Measurements from ENCODE around the gene LTC4S.

Gene LTC4S

DNA sequence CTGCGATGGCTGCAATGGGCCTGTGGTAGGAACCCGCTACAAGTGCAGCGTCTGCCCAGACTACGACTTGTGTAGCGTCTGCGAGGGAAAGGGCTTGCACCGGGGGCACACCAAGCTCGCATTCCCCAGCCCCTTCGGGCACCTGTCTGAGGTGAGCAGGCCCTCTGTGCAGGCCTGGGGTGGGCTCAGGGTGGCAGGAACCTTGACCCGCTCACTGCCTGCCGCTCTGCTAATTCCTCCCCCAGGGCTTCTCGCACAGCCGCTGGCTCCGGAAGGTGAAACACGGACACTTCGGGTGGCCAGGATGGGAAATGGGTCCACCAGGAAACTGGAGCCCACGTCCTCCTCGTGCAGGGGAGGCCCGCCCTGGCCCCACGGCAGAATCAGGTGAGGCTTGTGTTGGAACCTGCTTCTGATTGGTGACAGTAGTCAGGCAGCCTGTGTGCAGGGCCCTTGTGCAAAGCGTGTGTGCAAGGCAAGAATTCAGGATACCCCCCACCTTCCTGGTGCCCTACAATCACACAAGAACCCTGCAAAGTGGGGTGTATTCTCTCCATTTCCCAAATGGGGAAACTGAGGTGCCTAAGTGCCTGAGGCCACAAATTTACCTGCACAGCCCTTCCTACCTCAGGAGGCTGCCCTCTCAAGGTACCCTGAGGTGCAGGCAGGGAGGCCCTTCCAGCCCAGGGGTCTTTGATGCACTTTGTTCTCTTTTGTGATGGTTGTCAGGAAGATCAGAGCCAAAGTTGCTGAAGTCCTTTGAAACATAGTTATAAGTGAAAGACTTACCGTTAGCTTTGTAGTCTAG is 30.4 kb downstream of the LTC4S start:
- no peak for ATAC-seq

DNA sequence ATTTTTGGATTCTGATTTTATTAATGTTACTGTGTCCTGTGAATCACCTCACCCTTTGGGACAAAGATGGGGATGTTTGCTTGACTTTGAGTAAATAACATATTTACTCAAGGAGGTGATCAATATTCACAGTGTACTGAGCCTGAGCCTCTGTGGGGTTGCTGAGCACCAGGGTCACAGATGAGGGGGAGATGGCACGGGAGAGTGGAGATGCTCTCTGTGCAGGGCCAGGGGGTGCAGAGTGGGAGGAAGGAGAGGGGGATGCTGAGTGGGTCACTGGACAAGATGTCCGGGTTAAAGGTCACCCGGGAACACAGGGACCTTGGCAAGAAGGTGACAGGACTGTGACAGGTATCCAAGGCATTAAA is 30.9 kb downstream of the LTC4S start:
- no peak for ATAC-seq
- TF ChIP-seq ZNF565 (CRISPR knock-in tag; conservative IDR thresholded peaks at IDR 0.05; ENCODE audit: low read depth) (no peak), GLIS3 (CRISPR knock-in tag; IDR thresholded peaks at IDR 0.05) (no peak), PPARA (CRISPR knock-in tag; IDR thresholded peaks at IDR 0.05; ENCODE audit: borderline replicate concordance) (no peak), CSDC2 (CRISPR knock-in tag; IDR thresholded peaks at IDR 0.05) (no peak), TCF4 (CRISPR knock-in tag; IDR thresholded peaks at IDR 0.05; ENCODE audit: borderline replicate concordance) (no peak), OSR1 (CRISPR knock-in tag; IDR thresholded peaks at IDR 0.05) (no peak), RARB (CRISPR knock-in tag; IDR thresholded peaks at IDR 0.05) (no peak), ZNF8 (CRISPR knock-in tag; IDR thresholded peaks at IDR 0.05) (no peak), ESRRG (CRISPR knock-in tag; IDR thresholded peaks at IDR 0.05) (no peak)
- TF ChIP-seq, protein P1, sequence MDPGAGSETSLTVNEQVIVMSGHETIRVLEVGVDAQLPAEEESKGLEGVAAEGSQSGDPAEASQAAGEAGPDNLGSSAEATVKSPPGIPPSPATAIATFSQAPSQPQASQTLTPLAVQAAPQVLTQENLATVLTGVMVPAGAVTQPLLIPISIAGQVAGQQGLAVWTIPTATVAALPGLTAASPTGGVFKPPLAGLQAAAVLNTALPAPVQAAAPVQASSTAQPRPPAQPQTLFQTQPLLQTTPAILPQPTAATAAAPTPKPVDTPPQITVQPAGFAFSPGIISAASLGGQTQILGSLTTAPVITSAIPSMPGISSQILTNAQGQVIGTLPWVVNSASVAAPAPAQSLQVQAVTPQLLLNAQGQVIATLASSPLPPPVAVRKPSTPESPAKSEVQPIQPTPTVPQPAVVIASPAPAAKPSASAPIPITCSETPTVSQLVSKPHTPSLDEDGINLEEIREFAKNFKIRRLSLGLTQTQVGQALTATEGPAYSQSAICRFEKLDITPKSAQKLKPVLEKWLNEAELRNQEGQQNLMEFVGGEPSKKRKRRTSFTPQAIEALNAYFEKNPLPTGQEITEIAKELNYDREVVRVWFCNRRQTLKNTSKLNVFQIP (CRISPR knock-in tag; IDR thresholded peaks at IDR 0.05; ENCODE audit: borderline replicate concordance, low read depth): no peak
- TF ChIP-seq, protein P2, sequence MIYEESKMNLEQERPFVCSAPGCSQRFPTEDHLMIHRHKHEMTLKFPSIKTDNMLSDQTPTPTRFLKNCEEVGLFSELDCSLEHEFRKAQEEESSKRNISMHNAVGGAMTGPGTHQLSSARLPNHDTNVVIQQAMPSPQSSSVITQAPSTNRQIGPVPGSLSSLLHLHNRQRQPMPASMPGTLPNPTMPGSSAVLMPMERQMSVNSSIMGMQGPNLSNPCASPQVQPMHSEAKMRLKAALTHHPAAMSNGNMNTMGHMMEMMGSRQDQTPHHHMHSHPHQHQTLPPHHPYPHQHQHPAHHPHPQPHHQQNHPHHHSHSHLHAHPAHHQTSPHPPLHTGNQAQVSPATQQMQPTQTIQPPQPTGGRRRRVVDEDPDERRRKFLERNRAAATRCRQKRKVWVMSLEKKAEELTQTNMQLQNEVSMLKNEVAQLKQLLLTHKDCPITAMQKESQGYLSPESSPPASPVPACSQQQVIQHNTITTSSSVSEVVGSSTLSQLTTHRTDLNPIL (CRISPR knock-in tag; IDR thresholded peaks at IDR 0.05; ENCODE audit: low read depth): no peak
- TF ChIP-seq, protein P3, sequence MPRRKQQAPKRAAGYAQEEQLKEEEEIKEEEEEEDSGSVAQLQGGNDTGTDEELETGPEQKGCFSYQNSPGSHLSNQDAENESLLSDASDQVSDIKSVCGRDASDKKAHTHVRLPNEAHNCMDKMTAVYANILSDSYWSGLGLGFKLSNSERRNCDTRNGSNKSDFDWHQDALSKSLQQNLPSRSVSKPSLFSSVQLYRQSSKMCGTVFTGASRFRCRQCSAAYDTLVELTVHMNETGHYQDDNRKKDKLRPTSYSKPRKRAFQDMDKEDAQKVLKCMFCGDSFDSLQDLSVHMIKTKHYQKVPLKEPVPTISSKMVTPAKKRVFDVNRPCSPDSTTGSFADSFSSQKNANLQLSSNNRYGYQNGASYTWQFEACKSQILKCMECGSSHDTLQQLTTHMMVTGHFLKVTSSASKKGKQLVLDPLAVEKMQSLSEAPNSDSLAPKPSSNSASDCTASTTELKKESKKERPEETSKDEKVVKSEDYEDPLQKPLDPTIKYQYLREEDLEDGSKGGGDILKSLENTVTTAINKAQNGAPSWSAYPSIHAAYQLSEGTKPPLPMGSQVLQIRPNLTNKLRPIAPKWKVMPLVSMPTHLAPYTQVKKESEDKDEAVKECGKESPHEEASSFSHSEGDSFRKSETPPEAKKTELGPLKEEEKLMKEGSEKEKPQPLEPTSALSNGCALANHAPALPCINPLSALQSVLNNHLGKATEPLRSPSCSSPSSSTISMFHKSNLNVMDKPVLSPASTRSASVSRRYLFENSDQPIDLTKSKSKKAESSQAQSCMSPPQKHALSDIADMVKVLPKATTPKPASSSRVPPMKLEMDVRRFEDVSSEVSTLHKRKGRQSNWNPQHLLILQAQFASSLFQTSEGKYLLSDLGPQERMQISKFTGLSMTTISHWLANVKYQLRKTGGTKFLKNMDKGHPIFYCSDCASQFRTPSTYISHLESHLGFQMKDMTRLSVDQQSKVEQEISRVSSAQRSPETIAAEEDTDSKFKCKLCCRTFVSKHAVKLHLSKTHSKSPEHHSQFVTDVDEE (CRISPR knock-in tag; IDR thresholded peaks at IDR 0.05): no peak
- TF ChIP-seq, protein P4, sequence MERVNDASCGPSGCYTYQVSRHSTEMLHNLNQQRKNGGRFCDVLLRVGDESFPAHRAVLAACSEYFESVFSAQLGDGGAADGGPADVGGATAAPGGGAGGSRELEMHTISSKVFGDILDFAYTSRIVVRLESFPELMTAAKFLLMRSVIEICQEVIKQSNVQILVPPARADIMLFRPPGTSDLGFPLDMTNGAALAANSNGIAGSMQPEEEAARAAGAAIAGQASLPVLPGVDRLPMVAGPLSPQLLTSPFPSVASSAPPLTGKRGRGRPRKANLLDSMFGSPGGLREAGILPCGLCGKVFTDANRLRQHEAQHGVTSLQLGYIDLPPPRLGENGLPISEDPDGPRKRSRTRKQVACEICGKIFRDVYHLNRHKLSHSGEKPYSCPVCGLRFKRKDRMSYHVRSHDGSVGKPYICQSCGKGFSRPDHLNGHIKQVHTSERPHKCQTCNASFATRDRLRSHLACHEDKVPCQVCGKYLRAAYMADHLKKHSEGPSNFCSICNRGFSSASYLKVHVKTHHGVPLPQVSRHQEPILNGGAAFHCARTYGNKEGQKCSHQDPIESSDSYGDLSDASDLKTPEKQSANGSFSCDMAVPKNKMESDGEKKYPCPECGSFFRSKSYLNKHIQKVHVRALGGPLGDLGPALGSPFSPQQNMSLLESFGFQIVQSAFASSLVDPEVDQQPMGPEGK (CRISPR knock-in tag; IDR thresholded peaks at IDR 0.05; ENCODE audit: borderline replicate concordance): no peak

More for the DNA sequence above, 30.4 kb downstream of the LTC4S start:
- TF ChIP-seq, protein P5, sequence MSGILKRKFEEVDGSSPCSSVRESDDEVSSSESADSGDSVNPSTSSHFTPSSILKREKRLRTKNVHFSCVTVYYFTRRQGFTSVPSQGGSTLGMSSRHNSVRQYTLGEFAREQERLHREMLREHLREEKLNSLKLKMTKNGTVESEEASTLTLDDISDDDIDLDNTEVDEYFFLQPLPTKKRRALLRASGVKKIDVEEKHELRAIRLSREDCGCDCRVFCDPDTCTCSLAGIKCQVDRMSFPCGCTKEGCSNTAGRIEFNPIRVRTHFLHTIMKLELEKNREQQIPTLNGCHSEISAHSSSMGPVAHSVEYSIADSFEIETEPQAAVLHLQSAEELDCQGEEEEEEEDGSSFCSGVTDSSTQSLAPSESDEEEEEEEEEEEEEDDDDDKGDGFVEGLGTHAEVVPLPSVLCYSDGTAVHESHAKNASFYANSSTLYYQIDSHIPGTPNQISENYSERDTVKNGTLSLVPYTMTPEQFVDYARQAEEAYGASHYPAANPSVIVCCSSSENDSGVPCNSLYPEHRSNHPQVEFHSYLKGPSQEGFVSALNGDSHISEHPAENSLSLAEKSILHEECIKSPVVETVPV (CRISPR knock-in tag; IDR thresholded peaks at IDR 0.05): no peak
- TF ChIP-seq ISL1 (CRISPR knock-in tag; IDR thresholded peaks at IDR 0.05): no peak
- no peak for TF ChIP-seq SNAI2 (CRISPR knock-in tag; IDR thresholded peaks at IDR 0.05)
- no peak for TF ChIP-seq BACH2 (CRISPR knock-in tag; IDR thresholded peaks at IDR 0.05; ENCODE audit: borderline replicate concordance)
- TF ChIP-seq CSDC2 (CRISPR knock-in tag; IDR thresholded peaks at IDR 0.05): no peak
- TF ChIP-seq TOX (CRISPR knock-in tag; IDR thresholded peaks at IDR 0.05; ENCODE audit: borderline replicate concordance): no peak
- TF ChIP-seq OSR1 (CRISPR knock-in tag; IDR thresholded peaks at IDR 0.05): no peak
- no peak for TF ChIP-seq ZNF8 (CRISPR knock-in tag; IDR thresholded peaks at IDR 0.05)
- TF ChIP-seq, protein P2 (CRISPR knock-in tag; IDR thresholded peaks at IDR 0.05; ENCODE audit: low read depth): no peak
- no peak for TF ChIP-seq TCF4 (CRISPR knock-in tag; IDR thresholded peaks at IDR 0.05; ENCODE audit: borderline replicate concordance)
- TF ChIP-seq, protein P3 (CRISPR knock-in tag; IDR thresholded peaks at IDR 0.05): no peak
- no peak for TF ChIP-seq ZNF565 (CRISPR knock-in tag; conservative IDR thresholded peaks at IDR 0.05; ENCODE audit: low read depth)
- TF ChIP-seq, protein P4 (CRISPR knock-in tag; IDR thresholded peaks at IDR 0.05; ENCODE audit: borderline replicate concordance): no peak
- no peak for TF ChIP-seq ARNTL (CRISPR knock-in tag; IDR thresholded peaks at IDR 0.05; ENCODE audit: borderline replicate concordance, low read depth)
- no peak for TF ChIP-seq ESRRG (CRISPR knock-in tag; IDR thresholded peaks at IDR 0.05)

Measured in SK-N-SH treated with all-trans-retinoic acid at 6 μM for 48 hours (cell line).